Mucosa of descending colon (tissue), 3 donors: Measurements from ENCODE around the gene VEGFC. TPM values are rescaled to one million over a fixed set of nuclear protein-coding genes. Genes with fewer than 3 reads are reported as not detected.

ENCODE experiments used
- ATAC-seq: fragments of 200-7000 bp; cut with Tn5 transposase; one replicate; pipeline ENCODE4 v1.9.1; 2020; ENCODE audit warnings: mild to moderate bottlenecking, moderate library complexity
- DNase-seq, 3 donors: peaks; one replicate each; pipeline ENCODE4 v3.0.0-alpha.2; 2020
- H3K36me3 ChIP-seq: fragments of 200-600 bp; one replicate; pipeline ENCODE4 v1.8.0; 2021; ENCODE audit warnings: low read depth, mild to moderate bottlenecking
- H3K4me1 ChIP-seq: fragments of 200-600 bp; one replicate; pipeline ENCODE4 v1.8.0; 2021; ENCODE audit warnings: low read depth, mild to moderate bottlenecking
- H3K4me3 ChIP-seq: fragments of 200-600 bp; one replicate; pipeline ENCODE4 v1.8.0; 2021; ENCODE audit warnings: mild to moderate bottlenecking
- H3K9me3 ChIP-seq: fragments of 200-600 bp; one replicate; pipeline ENCODE4 v1.8.0; 2021; ENCODE audit warnings: mild to moderate bottlenecking
- CTCF ChIP-seq: fragments of 200-600 bp; IDR thresholded peaks from one replicate; pipeline ENCODE4 v1.8.0; 2022; ENCODE audit warnings: antibody characterized with exemption, mild to moderate bottlenecking
- intact Hi-C, 2 donors: fragments of 100-400 bp; cut with DNase I in 1 of 2; cut with micrococcal nuclease in 1 of 2; formaldehyde crosslinking; loops; one replicate each; pipeline versions ENCODE4 v1.11.0 to v1.11.1; 2022; cut with DNase I, micrococcal nuclease
- total RNA-seq, 3 donors: library from RNA; stranded (reverse); fragmentation: NEBNext Ultra II Directional in 2 of 3; extraction: Animal tissue kit (Norgen Biotek cat#: 25700) in 2 of 3; gene quantifications; one replicate each; pipeline versions ENCODE4 v1.2.1 to v1.2.4, GENCODE V29; 2021 to 2023
- donor health status: DM: no; HTN: no; CAD: no; lungs with moderate emphysema.
- donor health status: DM: no; HTN: no; CAD: no.
- donor health status: DM: no; HTN: yes; CAD: no.

Gene VEGFC
- total RNA-seq, 3 donors from 2014 or later = 1.2 to 5.3 (median 3.4) TPM

- Histone ChIP-seq H3K36me3 (no peaks in the 10 kb centered on the region), H3K4me1 (no peaks in the 10 kb centered on the region), H3K4me3 (no peak overlapping the region), H3K9me3 (no peaks in the 10 kb centered on the region)
- DNase-seq (no peak), ATAC-seq (no peak)
- intact Hi-C loops = no loop called here
- no peak for TF ChIP-seq CTCF
Measured at GRCh38 chr4:176790398-176790797, 2.3 kb downstream of the VEGFC start.

- Histone ChIP-seq H3K4me1 (no peaks in the 10 kb centered on the region), H3K4me3 (no peak overlapping the region), H3K9me3 (no peaks in the 10 kb centered on the region), H3K36me3 (no peaks in the 10 kb centered on the region)
- ATAC-seq (no peak), DNase-seq (peak in 1 of 3 donors; percentile 12)
- TF ChIP-seq CTCF = peak; percentile 23
- intact Hi-C loops = no loop called here
Measured at GRCh38 chr4:176789955-176790354, 2.8 kb downstream of the VEGFC start.

- Histone ChIP-seq H3K4me3 (no peak overlapping the region), H3K36me3 (no peaks in the 10 kb centered on the region), H3K4me1 (no peaks in the 10 kb centered on the region), H3K9me3 (no peaks in the 10 kb centered on the region)
- intact Hi-C loops = no loop called here
- DNase-seq (no peak), ATAC-seq (no peak)
- no peak for TF ChIP-seq CTCF
Measured at GRCh38 chr4:176788971-176789370, 3.8 kb downstream of the VEGFC start.

GRCh38 chr4:176788248-176788647 lies 4.5 kb downstream of the VEGFC start:
- Histone ChIP-seq H3K36me3 (no peaks in the 10 kb centered on the region), H3K4me3 (no peak overlapping the region), H3K4me1 (no peaks in the 10 kb centered on the region), H3K9me3 (no peaks in the 10 kb centered on the region)
- TF ChIP-seq CTCF = no peak
- intact Hi-C loops = no loop called here
- ATAC-seq (no peak), DNase-seq (no peak)

GRCh38 chr4:176784816-176785215 lies 7.9 kb downstream of the VEGFC start:
- no peak for TF ChIP-seq CTCF
- no peaks in the 10 kb centered on the region for H3K36me3 ChIP-seq
- DNase-seq (no peak), ATAC-seq (no peak)
- intact Hi-C loops = no loop called here
- H3K4me3 ChIP-seq = no peak overlapping the region
- no peaks in the 10 kb centered on the region for H3K9me3 ChIP-seq
- no peaks in the 10 kb centered on the region for H3K4me1 ChIP-seq

- DNase-seq (no peak), ATAC-seq (no peak)
- H3K4me1 ChIP-seq = no peaks in the 10 kb centered on the region
- no peaks in the 10 kb centered on the region for H3K9me3 ChIP-seq
- no peaks in the 10 kb centered on the region for H3K36me3 ChIP-seq
- no peak for TF ChIP-seq CTCF
- H3K4me3 ChIP-seq = no peak overlapping the region
- intact Hi-C loops = no loop called here
Measured at GRCh38 chr4:176782794-176783193, 9.9 kb downstream of the VEGFC start.
